ENCODE data around the gene NPM3.

Gene NPM3

DNA sequence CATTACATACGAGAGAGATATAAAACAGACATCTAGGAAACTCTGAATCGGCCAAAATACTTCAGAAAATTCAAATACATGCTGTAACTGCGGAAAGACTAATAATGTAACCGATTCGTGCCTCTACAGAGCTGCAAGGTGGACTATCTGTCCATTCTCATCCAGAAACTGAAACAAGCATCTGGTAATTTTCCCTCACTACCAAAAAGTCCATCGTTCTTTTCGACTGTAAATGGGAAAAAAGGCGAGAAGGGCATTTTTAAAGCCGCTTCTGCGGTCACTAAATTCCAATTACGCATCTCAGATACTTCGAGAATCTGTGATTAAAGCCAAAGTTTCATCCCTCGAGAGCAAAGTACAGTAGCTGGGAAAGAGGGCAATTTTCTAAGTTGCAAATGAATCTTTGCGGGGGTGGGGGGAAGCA, 33.7 kb upstream of the NPM3 start:
- no peaks in the 10 kb centered on the region for H3K9me2 ChIP-seq (replicated peaks; ENCODE audit: low read depth, low read length)
- H3K9me3 ChIP-seq (ENCODE audit: insufficient read depth, low read depth, low read length): no peaks in the 10 kb centered on the region
- no peak for TF ChIP-seq CTCF (conservative IDR thresholded peaks at IDR 0.05; ENCODE audit: low read length)
- TF ChIP-seq EZH2phosphoT487 (IDR thresholded peaks at IDR 0.05; ENCODE audit: borderline replicate concordance): no peak

DNA sequence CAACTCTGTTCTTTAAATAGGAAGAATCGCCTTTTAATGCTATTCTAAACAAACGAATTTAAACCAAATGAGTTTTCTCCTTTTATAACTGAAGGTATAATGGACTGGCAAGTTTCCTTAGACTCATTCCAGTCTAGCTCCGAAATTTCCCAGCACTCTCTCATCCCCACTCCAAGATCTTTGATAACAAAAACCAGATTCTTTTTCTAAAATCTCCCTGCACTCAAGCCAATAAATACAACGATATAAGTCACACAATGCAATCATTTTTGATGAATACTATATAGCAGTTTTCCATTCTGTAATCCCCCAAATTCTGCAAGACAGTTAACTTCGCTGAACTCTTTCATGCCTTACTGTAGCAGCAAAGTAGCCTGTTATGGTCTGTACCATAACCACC, 33.1 kb upstream of the NPM3 start:
- H4K20me1 ChIP-seq (ENCODE audit: insufficient read depth, low read length, poor library complexity, severe bottlenecking): peaks cover 67% of the 10 kb centered on the region
- H3K9me2 ChIP-seq (replicated peaks; ENCODE audit: low read depth, low read length): no peaks in the 10 kb centered on the region
- no peaks in the 10 kb centered on the region for H3K9me3 ChIP-seq (ENCODE audit: insufficient read depth, low read depth, low read length)
- H3K79me2 ChIP-seq (ENCODE audit: insufficient read depth, low read length): peaks cover 84% of the 10 kb centered on the region
- no peak for TF ChIP-seq CTCF (conservative IDR thresholded peaks at IDR 0.05; ENCODE audit: low read length)
- TF ChIP-seq EZH2phosphoT487 (IDR thresholded peaks at IDR 0.05; ENCODE audit: borderline replicate concordance): no peak
- peak overlapping the region; percentile 100 for H3K4me2 ChIP-seq (ENCODE audit: low read depth, low read length, poor library complexity, severe bottlenecking)
- H3K4me3 ChIP-seq (ENCODE audit: low read length, poor library complexity, severe bottlenecking): peak overlapping the region; percentile 98
- peaks cover 52% of the 10 kb centered on the region for H3K4me1 ChIP-seq (ENCODE audit: insufficient read depth, low read length, poor library complexity, severe bottlenecking)
- H2AFZ ChIP-seq (ENCODE audit: low read length): no peak overlapping the region
- peaks cover 18% of the 10 kb centered on the region; the same call in 1 of the 2 replicates for H3K36me3 ChIP-seq (ENCODE audit: insufficient read depth, low read length)
- H3K27me3 ChIP-seq (ENCODE audit: insufficient read depth, low read length, poor library complexity, severe bottlenecking): no peaks in the 10 kb centered on the region
- peak overlapping the region; percentile 91 for H3K9ac ChIP-seq (ENCODE audit: low read depth, low read length, poor library complexity, severe bottlenecking)
- H3F3A ChIP-seq (ENCODE audit: low read depth): no peaks in the 10 kb centered on the region

More for the DNA sequence above, 33.7 kb upstream of the NPM3 start:
- Histone ChIP-seq H3K36me3 (ENCODE audit: insufficient read depth, low read length) (peaks cover 12% of the 10 kb centered on the region; the same call in 1 of the 2 replicates), H4K20me1 (ENCODE audit: insufficient read depth, low read length, poor library complexity, severe bottlenecking) (peaks cover 62% of the 10 kb centered on the region), H3K9ac (ENCODE audit: low read depth, low read length, poor library complexity, severe bottlenecking) (peak overlapping the region; percentile 91), H3K4me2 (ENCODE audit: low read depth, low read length, poor library complexity, severe bottlenecking) (peak overlapping the region; percentile 100), H2AFZ (ENCODE audit: low read length) (no peak overlapping the region), H3K4me3 (ENCODE audit: low read length, poor library complexity, severe bottlenecking) (peak overlapping the region; percentile 98), H3K4me1 (ENCODE audit: insufficient read depth, low read length, poor library complexity, severe bottlenecking) (peaks cover 56% of the 10 kb centered on the region), H3K79me2 (ENCODE audit: insufficient read depth, low read length) (peaks cover 78% of the 10 kb centered on the region), H3K27me3 (ENCODE audit: insufficient read depth, low read length, poor library complexity, severe bottlenecking) (no peaks in the 10 kb centered on the region), H3F3A (ENCODE audit: low read depth) (no peaks in the 10 kb centered on the region)

GRCh38 chr10:101814466-101815071, 31.3 kb upstream of the NPM3 start:
- Histone ChIP-seq H3K36me3 (ENCODE audit: insufficient read depth, low read length) (peaks cover 33% of the 10 kb centered on the region; the same call in 1 of the 2 replicates), H3K9me3 (ENCODE audit: insufficient read depth, low read depth, low read length) (no peaks in the 10 kb centered on the region), H3K4me2 (ENCODE audit: low read depth, low read length, poor library complexity, severe bottlenecking) (peak overlapping the region; percentile 100), H3F3A (ENCODE audit: low read depth) (no peaks in the 10 kb centered on the region), H3K4me1 (ENCODE audit: insufficient read depth, low read length, poor library complexity, severe bottlenecking) (peaks cover 42% of the 10 kb centered on the region), H3K79me2 (ENCODE audit: insufficient read depth, low read length) (peaks cover 93% of the 10 kb centered on the region), H3K4me3 (ENCODE audit: low read length, poor library complexity, severe bottlenecking) (peak overlapping the region; percentile 98), H3K27me3 (ENCODE audit: insufficient read depth, low read length, poor library complexity, severe bottlenecking) (no peaks in the 10 kb centered on the region), H3K9ac (ENCODE audit: low read depth, low read length, poor library complexity, severe bottlenecking) (peak overlapping the region; percentile 91), H4K20me1 (ENCODE audit: insufficient read depth, low read length, poor library complexity, severe bottlenecking) (peaks cover 80% of the 10 kb centered on the region), H2AFZ (ENCODE audit: low read length) (no peak overlapping the region), H3K9me2 (replicated peaks; ENCODE audit: low read depth, low read length) (no peaks in the 10 kb centered on the region)
- TF ChIP-seq CTCF (conservative IDR thresholded peaks at IDR 0.05; ENCODE audit: low read length): no peak
- no peak for TF ChIP-seq EZH2phosphoT487 (IDR thresholded peaks at IDR 0.05; ENCODE audit: borderline replicate concordance)
